GM12892 (cell line): ENCODE results near the gene CACNA2D3.

Experiments used
- DNase-seq: peaks from one replicate; pipeline ENCODE4 v3.0.0; 2011; ENCODE audit not compliant: insufficient read length
- FAIRE-seq: peaks from 2 replicates; lab custom pipeline; 2011; peaks lifted over from hg19 to GRCh38; lab: Jason Lieb, UNC
- POLR2A ChIP-seq: IDR thresholded peaks from 2 replicates; pipeline ENCODE4 v1.6.1; 2011; ENCODE audit warnings: low read depth, low read length, control low read depth
- POLR2AphosphoS5 ChIP-seq: IDR thresholded peaks from 2 replicates; pipeline ENCODE4 v1.6.1; 2011; ENCODE audit warnings: low read depth, low read length, control low read depth
- TAF1 ChIP-seq: IDR thresholded peaks from 2 replicates; pipeline ENCODE4 v1.6.1; 2011; ENCODE audit warnings: low read depth, mild to moderate bottlenecking, control low read depth, low read length, borderline replicate concordance

The CACNA2D3 gene

DNA sequence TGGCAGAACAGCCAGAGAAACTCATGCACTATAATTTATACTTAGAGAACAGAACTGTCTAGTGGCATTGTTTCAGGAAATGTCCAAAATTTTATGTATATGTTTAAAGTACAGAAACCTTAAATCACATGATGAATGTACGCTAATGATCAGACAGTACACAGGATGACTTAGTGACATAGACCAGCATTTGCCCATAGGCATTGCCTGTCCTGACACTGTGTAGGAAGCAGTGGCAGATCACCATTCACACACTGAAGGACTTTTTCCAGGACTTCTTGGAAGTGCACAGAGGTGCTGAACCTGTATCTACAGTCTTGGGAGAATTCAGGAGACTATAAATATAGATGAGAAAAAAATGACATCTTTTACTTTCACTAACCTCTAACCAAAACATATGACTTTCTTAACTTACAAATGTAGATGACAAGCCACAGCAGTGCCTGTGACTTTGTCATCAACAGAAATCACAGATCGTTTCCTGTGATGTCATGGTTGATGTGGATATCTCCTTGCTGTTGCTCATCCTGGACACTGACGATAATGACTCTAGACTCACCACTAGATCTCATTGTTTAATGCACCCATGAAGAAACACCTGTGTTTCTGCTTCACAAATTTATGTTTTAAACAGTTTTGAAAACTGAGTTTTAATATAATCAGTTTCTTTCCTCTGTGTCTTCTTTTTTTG is 183.2 kb downstream of the CACNA2D3 start:
- FAIRE-seq (no peak), DNase-seq (no peak)
- TF ChIP-seq TAF1 = no peak
- TF ChIP-seq POLR2A = no peak
- TF ChIP-seq POLR2AphosphoS5 = no peak

DNA sequence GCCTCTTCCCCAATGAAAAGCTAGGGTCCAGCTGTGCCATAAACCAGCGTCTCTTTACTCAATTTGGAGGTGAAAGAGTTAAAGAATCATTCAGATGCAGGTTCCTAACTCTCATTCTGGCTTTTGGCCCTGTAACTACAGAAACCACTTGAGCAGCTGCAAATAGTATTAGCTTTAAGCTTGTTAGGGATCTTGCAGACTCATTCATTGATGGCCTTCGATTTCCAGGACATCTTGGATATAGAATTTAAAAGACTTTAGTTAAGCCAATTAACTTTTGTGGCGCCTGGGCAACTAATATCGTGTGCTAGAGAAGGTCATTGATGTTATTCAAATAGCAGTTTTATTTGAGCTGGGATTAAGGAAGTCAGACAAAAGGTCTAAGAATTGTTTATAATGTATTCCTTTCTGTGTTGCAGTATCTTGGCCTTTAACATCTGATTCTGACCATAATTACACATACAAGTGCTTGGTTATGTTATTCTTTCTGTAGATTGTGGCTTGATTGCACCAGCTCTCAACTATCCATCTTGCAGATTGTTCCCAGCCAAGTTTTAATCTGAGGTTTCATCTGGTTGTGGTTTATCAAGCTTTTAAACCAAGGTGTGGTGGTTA is 185.3 kb downstream of the CACNA2D3 start:
- FAIRE-seq (no peak), DNase-seq (no peak)
- TF ChIP-seq TAF1 (no peak), POLR2A (no peak), POLR2AphosphoS5 (no peak)

DNA sequence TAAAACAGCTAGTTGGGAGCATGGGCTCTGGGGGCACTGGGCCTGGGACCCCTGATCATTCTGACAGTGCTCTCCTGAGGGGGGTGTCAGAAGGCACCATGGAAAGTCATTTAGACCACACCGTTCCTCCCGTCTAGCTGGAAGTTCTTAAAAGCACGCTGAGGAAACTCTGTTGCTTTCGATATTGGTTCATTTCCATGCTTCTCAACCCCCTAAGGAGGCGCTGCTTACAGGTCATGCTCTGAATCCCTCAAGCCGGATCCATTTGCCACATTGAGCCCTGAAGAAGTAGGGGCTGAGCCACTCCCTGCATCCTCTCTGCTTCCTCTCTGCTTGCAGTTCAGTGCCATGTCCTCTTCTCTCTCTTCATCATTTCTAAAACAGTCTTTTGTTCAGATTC is 187.2 kb downstream of the CACNA2D3 start:
- TF ChIP-seq TAF1 = no peak
- no peak for TF ChIP-seq POLR2AphosphoS5
- no peak for TF ChIP-seq POLR2A
- FAIRE-seq (no peak), DNase-seq (no peak)

DNA sequence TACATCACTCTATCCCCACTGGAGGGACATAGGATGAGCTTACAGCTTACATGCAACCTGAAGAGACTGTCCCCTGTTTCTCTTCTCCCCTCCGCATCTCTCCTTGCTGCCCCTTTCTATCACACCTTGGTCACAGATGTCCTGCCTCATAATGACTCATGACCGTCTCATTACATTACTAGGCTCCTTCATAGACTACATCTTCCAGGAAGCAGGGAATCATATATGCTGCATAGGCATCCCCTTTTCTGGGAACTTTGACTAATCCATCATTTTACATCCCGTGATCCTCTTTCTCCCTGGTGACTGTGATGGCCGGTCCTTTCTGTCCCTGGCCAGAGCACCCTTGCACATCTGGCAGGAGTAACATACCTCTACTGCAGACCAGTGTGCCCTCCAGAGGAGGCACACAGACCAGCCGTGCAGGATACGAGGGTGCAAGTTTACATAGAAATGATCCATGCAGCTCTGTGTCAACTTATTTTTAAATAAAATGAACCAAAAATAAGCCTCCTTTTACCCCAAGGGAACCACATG is 188.9 kb downstream of the CACNA2D3 start:
- DNase-seq (no peak), FAIRE-seq (no peak)
- TF ChIP-seq POLR2AphosphoS5 (no peak), TAF1 (no peak), POLR2A (no peak)

DNA sequence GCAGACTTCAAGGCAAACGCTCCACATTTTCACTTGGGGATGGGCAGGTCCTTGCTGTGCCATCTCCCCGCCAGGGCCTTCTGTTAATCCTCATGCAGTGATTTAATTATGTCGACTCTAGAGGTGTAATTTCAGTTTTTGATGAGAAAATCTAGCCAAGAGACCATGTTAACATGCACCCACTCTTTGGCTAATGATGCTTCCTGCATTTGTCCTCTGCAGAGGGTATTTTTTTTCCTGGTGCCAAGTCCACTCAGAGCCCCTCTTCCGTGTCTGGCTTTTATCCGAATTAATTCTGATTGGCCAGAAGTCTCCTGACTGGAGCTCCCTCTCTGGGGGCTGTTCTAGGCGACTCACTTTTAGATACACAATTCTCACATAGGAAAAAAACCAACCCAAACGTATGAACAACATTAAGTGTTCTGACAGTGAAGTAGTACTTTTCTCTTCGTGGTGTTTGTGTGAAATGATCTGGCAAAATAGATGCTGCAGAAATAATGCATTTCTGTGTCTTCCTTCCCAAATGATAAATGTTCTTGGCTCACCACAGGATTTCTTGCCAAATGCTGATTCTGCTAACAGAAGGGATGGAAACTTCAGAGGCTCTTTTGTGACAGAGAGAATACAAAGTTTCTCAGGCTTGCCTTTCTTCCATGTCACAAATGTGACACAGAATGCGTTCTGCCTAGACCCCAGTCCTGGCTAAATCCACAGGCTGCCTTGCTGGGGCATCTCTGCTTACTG is 190.0 kb downstream of the CACNA2D3 start:
- DNase-seq (no peak), FAIRE-seq (no peak)
- TF ChIP-seq TAF1 (no peak), POLR2A (no peak), POLR2AphosphoS5 (no peak)

DNA sequence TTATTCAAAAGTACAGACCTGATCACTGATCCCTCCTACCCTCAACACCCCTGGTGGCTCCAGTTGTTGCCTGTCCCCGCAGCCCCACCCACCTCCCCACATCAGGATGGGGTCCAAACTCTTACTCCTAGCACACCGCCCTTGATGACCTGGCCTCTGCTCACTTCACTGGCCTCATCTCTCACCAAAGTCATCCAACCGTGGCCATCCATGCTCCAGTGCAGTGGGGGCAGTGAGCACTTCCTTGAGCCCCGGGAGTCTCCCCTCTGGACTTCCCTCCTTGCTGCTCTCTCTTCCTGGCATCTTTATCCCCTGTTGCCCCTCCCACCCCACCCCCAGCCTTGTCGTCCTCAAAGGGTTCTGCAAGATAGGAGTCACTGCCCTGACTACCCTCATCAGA is 191.1 kb downstream of the CACNA2D3 start:
- TF ChIP-seq POLR2A (no peak), POLR2AphosphoS5 (no peak), TAF1 (no peak)
- no peak for FAIRE-seq
- DNase-seq = no peak

DNA sequence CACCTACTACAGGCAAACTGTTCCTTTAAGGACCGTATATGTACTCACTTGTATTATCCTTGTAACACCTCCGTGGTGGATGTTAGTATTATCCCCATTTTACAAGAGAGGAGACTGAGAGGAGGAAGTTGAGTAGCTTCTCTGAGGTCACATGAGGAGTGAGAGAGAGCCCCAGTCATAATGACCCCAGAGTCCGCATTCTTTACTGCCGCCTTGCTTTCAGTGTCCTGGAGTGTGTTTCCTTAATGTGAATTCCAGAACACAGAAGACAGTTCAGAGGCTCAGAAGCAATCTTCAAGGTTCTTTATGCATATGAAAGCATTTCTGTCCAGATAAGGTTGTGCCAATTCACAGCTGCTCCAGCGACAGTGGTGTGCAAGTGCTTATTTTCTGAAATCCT is 199.2 kb downstream of the CACNA2D3 start:
- no peak for FAIRE-seq
- no peak for TF ChIP-seq TAF1
- no peak for TF ChIP-seq POLR2A
- no peak for DNase-seq

DNA sequence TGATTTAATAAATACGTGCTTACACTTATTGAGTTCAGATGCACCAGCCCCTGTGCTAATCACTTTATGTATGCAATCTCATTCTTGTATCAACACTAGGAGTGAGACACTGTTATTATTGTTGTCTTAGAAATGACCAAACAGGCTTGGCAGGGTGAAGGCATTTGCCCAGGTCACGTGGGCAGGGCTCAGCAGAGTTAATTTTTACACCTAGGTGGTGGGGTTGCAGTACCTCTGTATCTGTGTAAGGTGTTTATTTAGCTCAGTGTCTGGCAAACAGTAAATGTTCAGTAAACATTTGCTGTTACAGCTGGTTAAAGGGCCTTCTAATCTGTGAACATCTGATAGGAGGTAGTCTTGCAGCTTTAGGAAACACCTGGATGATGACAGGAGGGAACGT is 200.0 kb downstream of the CACNA2D3 start:
- TF ChIP-seq POLR2AphosphoS5 (no peak), TAF1 (no peak), POLR2A (no peak)
- FAIRE-seq (no peak), DNase-seq (no peak)

DNA sequence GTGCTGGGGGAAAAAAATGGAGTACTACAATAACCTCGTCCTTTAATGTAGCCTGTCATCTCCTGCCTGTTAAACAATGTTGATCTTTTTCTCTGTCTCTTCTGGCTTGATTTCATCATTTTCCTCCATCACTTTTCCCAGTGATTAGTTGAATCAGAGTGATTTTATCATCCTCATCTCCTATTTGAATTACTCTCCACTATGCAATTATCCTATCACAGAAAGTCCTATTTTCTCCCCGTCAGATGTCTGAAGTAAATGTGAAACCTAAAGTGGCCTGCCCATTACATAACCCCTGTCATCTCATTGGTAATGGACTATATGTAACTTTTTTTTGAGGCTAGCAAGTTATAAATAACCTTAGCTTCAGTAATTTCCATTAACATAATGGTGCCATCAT is 201.8 kb downstream of the CACNA2D3 start:
- DNase-seq (no peak), FAIRE-seq (no peak)
- TF ChIP-seq POLR2A (no peak), POLR2AphosphoS5 (no peak), TAF1 (no peak)

DNA sequence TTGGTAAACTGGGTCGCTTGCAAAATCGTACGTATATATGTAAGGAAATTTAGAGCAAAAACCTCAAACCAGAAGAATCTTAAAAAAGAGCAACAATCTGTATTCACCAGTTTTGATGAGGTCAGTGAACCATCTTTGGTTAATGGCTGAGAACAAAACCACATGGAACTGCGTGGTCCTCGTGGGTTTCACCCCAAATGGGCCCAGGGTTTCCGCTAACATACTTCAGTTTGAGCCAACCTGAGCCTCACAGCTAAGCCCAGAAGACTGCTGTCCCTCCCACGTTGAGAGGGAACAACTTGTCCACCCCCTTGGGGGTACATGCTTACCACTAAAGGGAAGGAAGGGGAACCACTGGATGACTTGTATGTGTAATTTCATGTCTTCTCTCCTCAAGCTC is 204.6 kb downstream of the CACNA2D3 start:
- DNase-seq (no peak), FAIRE-seq (no peak)
- TF ChIP-seq POLR2AphosphoS5 = no peak
- TF ChIP-seq TAF1 = no peak
- TF ChIP-seq POLR2A = no peak

DNA sequence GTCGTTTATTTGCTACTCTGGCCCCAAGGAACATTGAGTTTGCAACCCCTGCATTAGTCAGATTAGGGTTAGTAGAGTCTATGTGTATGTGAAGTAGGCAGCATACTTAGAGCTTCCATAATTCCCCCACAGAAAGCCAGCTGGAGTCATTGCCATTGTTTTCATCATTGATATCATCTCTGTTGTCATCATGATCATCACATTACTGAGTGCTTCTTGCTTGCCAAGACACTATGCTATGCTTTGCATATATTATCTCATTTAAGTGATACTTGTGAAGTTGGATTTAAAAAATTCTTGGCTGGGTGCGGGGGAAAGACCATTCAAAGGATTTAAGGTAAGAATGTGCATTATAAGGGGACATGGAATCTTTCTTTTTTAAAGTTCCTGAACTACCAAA is 209.0 kb downstream of the CACNA2D3 start:
- FAIRE-seq = no peak
- no peak for DNase-seq
- TF ChIP-seq TAF1 (no peak), POLR2AphosphoS5 (no peak), POLR2A (no peak)

DNA sequence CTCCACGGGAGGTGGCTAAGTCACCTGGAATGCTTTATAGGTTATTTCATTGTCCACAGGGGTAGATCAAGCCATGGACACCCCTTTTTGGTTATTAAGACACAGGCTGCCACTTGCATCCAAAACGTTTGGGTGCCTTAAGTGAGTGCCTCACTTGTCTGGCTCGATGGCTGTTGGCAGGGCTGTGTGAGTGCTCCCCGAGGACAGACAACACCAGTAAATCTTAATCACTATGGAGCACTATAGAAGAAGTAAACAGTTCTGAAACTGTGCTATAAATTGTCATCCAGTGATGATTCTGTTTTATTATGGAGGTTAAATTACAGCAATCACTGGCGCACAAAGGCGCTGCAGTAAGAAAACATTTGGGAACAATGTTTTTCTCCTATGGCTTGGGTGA is 215.5 kb downstream of the CACNA2D3 start:
- no peak for TF ChIP-seq POLR2AphosphoS5
- TF ChIP-seq POLR2A = no peak
- no peak for TF ChIP-seq TAF1
- DNase-seq (no peak), FAIRE-seq (no peak)
